ENCODE data around the gene ORM1. TPM values are rescaled to one million over a fixed set of nuclear protein-coding genes. Genes with fewer than 3 reads are reported as not detected.

ORM1 gene
- total RNA-seq, 6 experiments from 2014 or later = 11,577 to 28,471 (median 22,756) TPM

DNA sequence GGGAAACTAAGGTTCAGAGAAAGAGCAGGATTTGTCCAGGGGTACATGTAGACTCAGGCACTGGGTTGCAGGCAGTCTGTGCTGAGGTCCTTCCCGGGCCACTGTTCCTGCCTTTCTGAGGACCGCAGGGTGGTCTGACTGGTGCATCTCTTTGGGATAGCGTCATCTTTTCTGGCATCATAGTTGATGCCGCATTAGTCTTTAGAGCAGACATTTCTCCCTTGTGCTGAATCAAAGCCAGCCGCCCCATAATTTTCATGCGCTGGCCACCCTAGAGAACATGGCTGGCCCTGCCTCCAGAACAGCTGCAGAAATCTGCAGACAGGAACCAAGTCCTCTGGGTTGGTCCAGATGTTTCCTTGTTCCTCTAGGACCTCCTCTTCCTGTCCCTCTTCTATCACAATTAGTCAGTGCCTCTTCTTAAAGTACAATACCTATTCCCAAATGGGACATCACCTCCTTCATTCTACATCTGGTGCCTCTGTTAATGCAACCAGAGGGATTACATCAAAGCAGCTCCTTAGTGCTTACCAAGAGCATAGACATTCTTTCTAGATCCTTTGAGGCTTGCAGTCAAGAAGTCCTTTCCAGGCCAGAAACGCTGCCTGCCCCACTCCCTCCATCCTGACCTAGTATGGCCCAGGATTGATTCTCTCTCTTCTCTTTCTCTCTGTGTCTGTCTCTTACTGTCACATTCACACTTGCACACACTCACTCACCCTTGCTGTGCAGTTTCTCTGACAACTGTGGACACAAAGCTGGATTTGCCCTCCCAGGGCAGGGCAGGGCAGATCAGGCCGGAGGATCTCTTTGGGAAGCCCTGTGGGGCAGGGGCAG, 42.0 kb upstream of the ORM1 start:
- Histone ChIP-seq H3K36me3 (peaks cover 0 to 6% (median 0%) of the 10 kb centered on the region in 4 donors), H3K4me1 (no peaks in the 10 kb centered on the region), H3K27ac (no peak overlapping the region), H3K4me3 (no peak overlapping the region), H3K9me3 (no peaks in the 10 kb centered on the region), H3K27me3 (no peaks in the 10 kb centered on the region)
- no peak for ATAC-seq
- intact Hi-C loops (cut with DNase I) = no loop called here
- 90% methylated on average over 1 of the region's 8 CpGs for whole genome bisulfite sequencing (ENCODE audit: insufficient coverage, low coverage, low lambda C conversion rate, missing lambda C conversion rate)
- TF ChIP-seq, protein P1, sequence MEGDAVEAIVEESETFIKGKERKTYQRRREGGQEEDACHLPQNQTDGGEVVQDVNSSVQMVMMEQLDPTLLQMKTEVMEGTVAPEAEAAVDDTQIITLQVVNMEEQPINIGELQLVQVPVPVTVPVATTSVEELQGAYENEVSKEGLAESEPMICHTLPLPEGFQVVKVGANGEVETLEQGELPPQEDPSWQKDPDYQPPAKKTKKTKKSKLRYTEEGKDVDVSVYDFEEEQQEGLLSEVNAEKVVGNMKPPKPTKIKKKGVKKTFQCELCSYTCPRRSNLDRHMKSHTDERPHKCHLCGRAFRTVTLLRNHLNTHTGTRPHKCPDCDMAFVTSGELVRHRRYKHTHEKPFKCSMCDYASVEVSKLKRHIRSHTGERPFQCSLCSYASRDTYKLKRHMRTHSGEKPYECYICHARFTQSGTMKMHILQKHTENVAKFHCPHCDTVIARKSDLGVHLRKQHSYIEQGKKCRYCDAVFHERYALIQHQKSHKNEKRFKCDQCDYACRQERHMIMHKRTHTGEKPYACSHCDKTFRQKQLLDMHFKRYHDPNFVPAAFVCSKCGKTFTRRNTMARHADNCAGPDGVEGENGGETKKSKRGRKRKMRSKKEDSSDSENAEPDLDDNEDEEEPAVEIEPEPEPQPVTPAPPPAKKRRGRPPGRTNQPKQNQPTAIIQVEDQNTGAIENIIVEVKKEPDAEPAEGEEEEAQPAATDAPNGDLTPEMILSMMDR (IDR thresholded peaks at IDR 0.05) = no peak
- no peak for TF ChIP-seq POLR2A (IDR thresholded peaks at IDR 0.05)
- peak in 2 of 3 donors; percentile 26 to 30 for DNase-seq

- H3K36me3 ChIP-seq = peaks cover 0 to 6% (median 0%) of the 10 kb centered on the region in 4 donors
- H3K4me3 ChIP-seq = no peak overlapping the region
- no peaks in the 10 kb centered on the region for H3K27me3 ChIP-seq
- intact Hi-C loops (cut with DNase I) = no loop called here
- 78% methylated on average over 3 of the region's 12 CpGs for WGBS (ENCODE audit: insufficient coverage, low coverage, low lambda C conversion rate, missing lambda C conversion rate)
- TF ChIP-seq POLR2A (IDR thresholded peaks at IDR 0.05) = no peak
- TF ChIP-seq, protein P1 (IDR thresholded peaks at IDR 0.05) = no peak
- ATAC-seq (peak in 1 of 4 donors; percentile 11), DNase-seq (peak in 2 of 3 donors; percentile 21 to 37)
- no peaks in the 10 kb centered on the region for H3K9me3 ChIP-seq
- no peaks in the 10 kb centered on the region for H3K4me1 ChIP-seq
- H3K27ac ChIP-seq = no peak overlapping the region
Observed at GRCh38 chr9:114281473-114282103, 41.3 kb upstream of the ORM1 start.

GRCh38 chr9:114282104-114282485, 40.8 kb upstream of the ORM1 start:
- Histone ChIP-seq H3K36me3 (peaks cover 0 to 6% (median 0%) of the 10 kb centered on the region in 4 donors), H3K9me3 (no peaks in the 10 kb centered on the region), H3K27me3 (no peaks in the 10 kb centered on the region), H3K4me3 (no peak overlapping the region), H3K4me1 (no peaks in the 10 kb centered on the region), H3K27ac (no peak overlapping the region)
- 70% methylated on average over 7 of the region's 10 CpGs for WGBS (ENCODE audit: insufficient coverage, low coverage, low lambda C conversion rate, missing lambda C conversion rate)
- intact Hi-C loops (cut with DNase I) = no loop called here
- ATAC-seq (no peak), DNase-seq (peak in 2 of 3 donors; percentile 35 to 36)
- TF ChIP-seq POLR2A (IDR thresholded peaks at IDR 0.05) = no peak
- TF ChIP-seq, protein P1 (IDR thresholded peaks at IDR 0.05) = no peak

DNA sequence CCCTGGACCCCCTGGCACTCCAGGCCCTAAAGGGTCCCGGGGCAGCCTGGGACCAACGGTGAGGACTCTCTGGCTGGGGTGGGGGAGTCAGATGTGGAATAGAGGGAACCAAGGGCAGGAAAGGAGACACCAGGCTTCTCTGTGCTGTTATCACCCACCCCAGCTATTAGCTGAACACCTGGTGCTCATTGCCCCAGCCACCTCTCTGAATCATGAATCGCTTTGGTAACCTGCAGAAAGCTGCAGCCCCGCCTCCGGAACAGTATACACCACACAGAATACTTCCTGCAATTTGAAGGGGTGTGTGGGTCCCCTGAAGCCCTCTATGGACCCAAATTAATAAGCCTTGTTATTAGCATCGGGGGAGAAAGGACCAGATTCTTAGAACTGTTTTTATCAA, 40.4 kb upstream of the ORM1 start:
- H3K27me3 ChIP-seq = no peaks in the 10 kb centered on the region
- no peak overlapping the region for H3K27ac ChIP-seq
- ATAC-seq = no peak
- WGBS (ENCODE audit: insufficient coverage, low coverage, low lambda C conversion rate, missing lambda C conversion rate) = 94% methylated on average over 4 of the region's 6 CpGs
- TF ChIP-seq, protein P1 (IDR thresholded peaks at IDR 0.05) = no peak
- TF ChIP-seq POLR2A (IDR thresholded peaks at IDR 0.05) = no peak
- H3K9me3 ChIP-seq = no peaks in the 10 kb centered on the region
- H3K4me1 ChIP-seq = no peaks in the 10 kb centered on the region
- H3K4me3 ChIP-seq = no peak overlapping the region
- intact Hi-C loops (cut with DNase I) = no loop called here
- peak in 2 of 3 donors; percentile 2 to 23 for DNase-seq
- H3K36me3 ChIP-seq = peaks cover 0 to 6% (median 0%) of the 10 kb centered on the region in 4 donors

All from right lobe of liver (tissue), 6 donors.